Brain microvascular endothelial cell (primary cell): ENCODE results near the gene PCDHA7.
"Not testable (repeated sequence)": the region's sequence is repeated elsewhere in the genome, so short reads cannot be mapped to it uniquely, and the experiment has no call there.

ENCODE experiments used
- DNase-seq: peaks from one replicate; pipeline ENCODE4 v3.0.0-alpha.2; 2020
- H3K27ac ChIP-seq: fragments of 250-450 bp; sonication (Bioruptor Pico); 2 replicates; pipeline ENCODE4 v1.5.1; 2020; ENCODE audit warnings: mild to moderate bottlenecking, moderate library complexity
- H3K27me3 ChIP-seq: fragments of 250-450 bp; sonication (Bioruptor Pico); replicated peaks from 2 replicates; pipeline ENCODE4 v1.5.1; 2020; ENCODE audit warnings: mild to moderate bottlenecking
- H3K36me3 ChIP-seq: fragments of 250-450 bp; sonication (Bioruptor Pico); replicated peaks from 2 replicates; pipeline ENCODE4 v1.5.1; 2020; ENCODE audit warnings: mild to moderate bottlenecking
- H3K4me3 ChIP-seq: 2 replicates; pipeline ENCODE4 v1.5.1; 2011; ENCODE audit warnings: low read depth, mild to moderate bottlenecking, control low read depth, low read length, moderate library complexity
- in situ Hi-C: cut with HindIII; loops from 2 replicates; pipeline ENCODE4 v1.10.0; 2017; ENCODE audit warnings: low sequenced_read_pairs, low pct_ligation_motif_present
- TF ChIP-seq, protein P1 (sequence below): IDR thresholded peaks from 2 replicates; pipeline ENCODE4 v1.5.1; 2011; ENCODE audit warnings: low read depth, mild to moderate bottlenecking, moderate library complexity, low read length, control low read depth, inconsistent platforms; ENCODE audit errors: missing control alignments

PCDHA7 gene

DNA sequence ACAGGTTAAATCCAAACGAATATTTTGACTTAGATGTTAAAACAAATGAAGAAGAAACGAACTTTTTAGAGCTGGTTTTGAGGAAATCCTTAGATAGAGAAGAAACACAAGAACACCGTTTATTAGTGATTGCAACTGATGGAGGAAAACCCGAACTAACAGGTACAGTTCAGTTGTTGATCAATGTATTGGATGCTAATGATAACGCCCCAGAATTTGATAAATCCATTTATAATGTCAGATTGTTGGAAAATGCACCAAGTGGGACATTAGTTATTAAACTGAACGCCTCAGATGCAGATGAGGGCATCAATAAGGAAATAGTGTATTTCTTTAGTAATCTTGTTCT lies 11.8 kb upstream of the PCDHA7 start:
- no peak overlapping the region for H3K27ac ChIP-seq
- in situ Hi-C loops, result no loop called here
- DNase-seq, result no peak
- H3K4me3 ChIP-seq, result no peak overlapping the region
- TF ChIP-seq, protein P1, sequence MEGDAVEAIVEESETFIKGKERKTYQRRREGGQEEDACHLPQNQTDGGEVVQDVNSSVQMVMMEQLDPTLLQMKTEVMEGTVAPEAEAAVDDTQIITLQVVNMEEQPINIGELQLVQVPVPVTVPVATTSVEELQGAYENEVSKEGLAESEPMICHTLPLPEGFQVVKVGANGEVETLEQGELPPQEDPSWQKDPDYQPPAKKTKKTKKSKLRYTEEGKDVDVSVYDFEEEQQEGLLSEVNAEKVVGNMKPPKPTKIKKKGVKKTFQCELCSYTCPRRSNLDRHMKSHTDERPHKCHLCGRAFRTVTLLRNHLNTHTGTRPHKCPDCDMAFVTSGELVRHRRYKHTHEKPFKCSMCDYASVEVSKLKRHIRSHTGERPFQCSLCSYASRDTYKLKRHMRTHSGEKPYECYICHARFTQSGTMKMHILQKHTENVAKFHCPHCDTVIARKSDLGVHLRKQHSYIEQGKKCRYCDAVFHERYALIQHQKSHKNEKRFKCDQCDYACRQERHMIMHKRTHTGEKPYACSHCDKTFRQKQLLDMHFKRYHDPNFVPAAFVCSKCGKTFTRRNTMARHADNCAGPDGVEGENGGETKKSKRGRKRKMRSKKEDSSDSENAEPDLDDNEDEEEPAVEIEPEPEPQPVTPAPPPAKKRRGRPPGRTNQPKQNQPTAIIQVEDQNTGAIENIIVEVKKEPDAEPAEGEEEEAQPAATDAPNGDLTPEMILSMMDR, result no peak
- H3K36me3 ChIP-seq, result no peaks in the 10 kb centered on the region
- H3K27me3 ChIP-seq, result no peaks in the 10 kb centered on the region

DNA sequence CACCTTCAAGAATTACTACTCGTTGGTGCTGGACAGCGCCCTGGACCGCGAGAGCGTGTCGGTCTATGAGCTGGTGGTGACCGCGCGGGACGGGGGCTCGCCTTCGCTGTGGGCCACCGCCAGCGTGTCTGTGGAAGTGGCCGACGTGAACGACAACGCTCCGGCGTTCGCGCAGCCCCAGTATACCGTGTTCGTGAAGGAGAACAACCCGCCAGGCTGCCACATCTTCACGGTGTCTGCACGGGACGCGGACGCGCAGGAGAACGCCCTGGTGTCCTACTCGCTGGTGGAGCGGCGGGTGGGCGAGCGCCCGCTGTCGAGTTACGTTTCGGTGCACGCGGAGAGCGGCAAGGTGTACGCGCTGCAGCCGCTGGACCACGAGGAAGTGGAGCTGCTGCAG lies 11.1 kb upstream of the PCDHA7 start:
- H3K27ac ChIP-seq, H3K4me3 ChIP-seq, DNase-seq, H3K36me3 ChIP-seq, H3K27me3 ChIP-seq, in situ Hi-C loops: not testable (repeated sequence)

DNA sequence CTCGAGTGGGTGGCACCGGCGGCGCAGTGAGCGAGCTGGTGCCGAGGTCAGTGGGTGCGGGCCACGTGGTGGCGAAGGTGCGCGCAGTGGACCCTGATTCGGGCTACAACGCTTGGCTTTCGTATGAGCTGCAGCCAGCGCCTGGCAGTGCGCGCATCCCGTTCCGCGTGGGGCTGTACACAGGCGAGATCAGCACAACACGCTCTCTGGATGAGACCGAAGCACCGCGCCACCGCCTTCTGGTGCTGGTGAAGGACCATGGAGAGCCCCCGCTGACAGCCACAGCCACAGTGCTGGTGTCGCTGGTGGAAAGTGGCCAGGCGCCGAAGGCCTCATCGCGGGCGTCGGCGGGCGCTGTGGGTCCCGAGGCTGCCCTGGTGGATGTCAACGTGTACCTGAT lies 10.6 kb upstream of the PCDHA7 start:
- in situ Hi-C loops, result no loop called here
- H3K36me3 ChIP-seq, result no peaks in the 10 kb centered on the region
- H3K27me3 ChIP-seq, result no peaks in the 10 kb centered on the region
- no peak overlapping the region for H3K27ac ChIP-seq
- no peak for DNase-seq
- TF ChIP-seq, protein P1, result no peak
- H3K4me3 ChIP-seq, result no peak overlapping the region

DNA sequence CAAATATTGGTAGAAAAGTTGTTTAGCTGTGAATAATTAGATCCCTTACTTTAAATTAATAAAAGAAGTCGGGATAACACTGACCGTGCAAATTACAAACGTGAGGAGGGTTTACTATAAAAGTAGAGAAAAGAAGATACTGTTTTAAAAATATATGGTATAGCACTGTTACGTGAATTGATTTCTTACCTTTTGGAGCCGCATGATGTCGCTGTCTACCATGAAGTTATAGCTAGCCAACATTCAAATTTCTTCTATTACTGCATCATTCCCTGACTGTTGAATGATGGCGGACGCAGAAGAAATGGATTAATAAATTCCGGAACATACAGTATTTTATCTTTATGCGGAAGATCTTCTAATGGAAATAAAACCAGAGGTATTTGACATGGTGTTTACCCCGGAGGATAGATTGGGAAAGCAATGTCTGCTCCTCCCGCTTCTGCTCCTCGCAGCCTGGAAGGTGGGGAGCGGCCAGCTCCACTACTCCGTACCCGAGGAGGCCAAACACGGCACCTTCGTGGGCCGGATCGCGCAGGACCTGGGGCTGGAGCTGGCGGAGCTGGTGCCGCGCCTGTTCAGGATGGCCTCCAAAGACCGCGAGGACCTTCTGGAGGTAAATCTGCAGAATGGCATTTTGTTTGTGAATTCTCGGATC lies 6.2 kb upstream of the PCDHA7 start, which contains the start of gene PCDHA6:
Gene PCDHA6 (plus strand): TSS at position 257 of the 658 bp plus-strand sequence. CDS start 132 bp downstream, at position 389.
- DNase-seq, result no peak
- no peak within 1 kb of the TSS for H3K27ac ChIP-seq
- H3K27me3 ChIP-seq, result no peaks in the 10 kb centered on the region
- H3K4me3 ChIP-seq, result no peak within 1 kb of the TSS
- TF ChIP-seq, protein P1, result no peak
- no peaks in the 10 kb centered on the region for H3K36me3 ChIP-seq
- in situ Hi-C loops, result no loop called here

DNA sequence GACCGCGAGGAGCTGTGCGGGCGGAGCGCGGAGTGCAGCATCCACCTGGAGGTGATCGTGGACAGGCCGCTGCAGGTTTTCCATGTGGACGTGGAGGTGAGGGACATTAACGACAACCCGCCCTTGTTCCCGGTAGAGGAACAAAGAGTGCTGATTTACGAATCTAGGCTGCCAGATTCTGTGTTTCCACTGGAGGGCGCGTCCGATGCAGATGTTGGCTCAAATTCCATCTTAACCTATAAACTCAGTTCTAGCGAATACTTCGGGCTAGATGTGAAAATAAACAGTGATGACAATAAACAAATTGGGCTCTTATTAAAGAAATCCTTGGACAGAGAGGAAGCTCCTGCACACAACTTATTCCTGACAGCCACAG lies 5.7 kb upstream of the PCDHA7 start:
- Histone ChIP-seq H3K27me3 (no peaks in the 10 kb centered on the region), H3K4me3 (no peak overlapping the region), H3K36me3 (no peaks in the 10 kb centered on the region), H3K27ac (no peak overlapping the region)
- no peak for DNase-seq
- TF ChIP-seq, protein P1, result no peak
- in situ Hi-C loops, result no loop called here

DNA sequence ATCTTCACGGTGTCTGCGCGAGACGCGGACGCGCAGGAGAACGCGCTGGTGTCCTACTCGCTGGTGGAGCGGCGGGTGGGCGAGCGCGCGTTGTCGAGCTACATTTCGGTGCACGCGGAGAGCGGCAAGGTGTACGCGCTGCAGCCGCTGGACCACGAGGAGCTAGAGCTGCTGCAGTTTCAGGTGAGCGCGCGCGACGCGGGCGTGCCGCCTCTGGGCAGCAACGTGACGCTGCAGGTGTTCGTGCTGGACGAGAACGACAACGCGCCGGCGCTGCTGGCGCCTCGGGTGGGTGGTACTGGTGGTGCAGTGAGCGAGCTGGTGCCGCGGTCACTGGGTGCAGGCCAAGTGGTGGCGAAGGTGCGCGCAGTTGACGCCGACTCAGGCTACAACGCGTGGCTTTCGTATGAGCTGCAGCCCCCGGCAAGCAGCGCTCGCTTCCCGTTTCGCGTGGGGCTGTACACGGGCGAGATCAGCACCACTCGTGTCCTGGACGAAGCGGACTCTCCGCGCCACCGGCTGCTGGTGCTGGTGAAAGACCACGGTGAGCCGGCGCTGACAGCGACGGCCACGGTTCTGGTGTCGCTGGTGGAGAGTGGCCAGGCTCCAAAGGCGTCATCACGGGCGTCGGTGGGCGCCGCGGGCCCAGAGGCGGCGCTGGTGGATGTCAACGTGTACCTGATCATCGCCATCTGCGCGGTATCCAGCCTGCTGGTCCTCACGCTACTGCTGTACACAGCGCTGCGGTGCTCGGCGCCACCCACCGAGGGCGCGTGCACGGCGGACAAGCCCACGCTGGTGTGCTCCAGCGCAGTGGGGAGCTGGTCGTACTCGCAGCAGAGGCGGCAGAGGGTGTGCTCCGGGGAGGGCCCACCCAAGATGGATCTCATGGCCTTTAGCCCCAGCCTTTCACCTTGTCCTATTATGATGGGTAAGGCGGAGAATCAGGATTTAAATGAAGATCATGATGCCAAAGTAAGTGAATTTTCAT lies 4.3 kb upstream of the PCDHA7 start:
- H3K27ac ChIP-seq, in situ Hi-C loops, H3K4me3 ChIP-seq, DNase-seq, H3K36me3 ChIP-seq, H3K27me3 ChIP-seq: not testable (repeated sequence)

DNA sequence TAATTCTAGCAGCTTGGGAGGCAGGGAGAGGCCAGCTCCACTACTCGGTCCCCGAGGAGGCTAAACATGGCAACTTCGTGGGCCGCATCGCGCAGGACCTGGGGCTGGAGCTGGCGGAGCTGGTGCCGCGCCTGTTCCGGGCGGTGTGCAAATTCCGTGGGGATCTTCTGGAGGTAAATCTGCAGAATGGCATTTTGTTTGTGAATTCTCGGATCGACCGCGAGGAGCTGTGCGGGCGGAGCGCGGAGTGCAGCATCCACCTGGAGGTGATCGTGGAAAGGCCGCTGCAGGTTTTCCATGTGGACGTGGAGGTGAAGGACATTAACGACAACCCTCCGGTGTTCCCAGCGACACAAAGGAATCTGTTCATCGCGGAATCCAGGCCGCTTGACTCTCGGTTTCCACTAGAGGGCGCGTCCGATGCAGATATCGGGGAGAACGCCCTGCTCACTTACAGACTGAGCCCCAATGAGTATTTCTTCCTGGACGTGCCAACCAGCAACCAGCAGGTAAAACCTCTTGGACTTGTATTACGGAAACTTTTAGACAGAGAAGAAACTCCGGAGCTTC lies 455 bp downstream of the PCDHA7 start:
- in situ Hi-C loops, H3K36me3 ChIP-seq, H3K27me3 ChIP-seq, DNase-seq, H3K27ac ChIP-seq, H3K4me3 ChIP-seq: not testable (repeated sequence)
